ENCODE results near the gene SOX15.
"Not testable (repeated sequence)": the region's sequence is repeated elsewhere in the genome, so short reads cannot be mapped to it uniquely, and the experiment has no call there.

Gene SOX15

GRCh38 chr17:7589891-7590691 is at the start of gene SOX15:
SOX15 (minus strand) TSS chr17:7590094; CDS start chr17:7589676, 418 bp downstream.
- DNase-seq: no peak

GRCh38 chr17:7636163-7636562 is 46.3 kb upstream of the SOX15 start:
- no peak for DNase-seq

- peak in 1 of 2 donors; percentile 65 for DNase-seq
These were observed 44.5 kb upstream of the SOX15 start for GRCh38 chr17:7634384-7634783.

- no peak for DNase-seq
These were observed 43.2 kb upstream of the SOX15 start for GRCh38 chr17:7633093-7633492.

- DNase-seq: peak; percentile 42 to 75
These were observed 42.6 kb upstream of the SOX15 start for GRCh38 chr17:7632492-7632894.

GRCh38 chr17:7631398-7632380 is 41.8 kb upstream of the SOX15 start:
- DNase-seq: no peak

- DNase-seq: no peak
These were observed 40.2 kb upstream of the SOX15 start, which contains the start of gene SHBG for GRCh38 chr17:7629939-7630571. SHBG (plus strand) TSS chr17:7630135; CDS start chr17:7630173, 38 bp downstream.

GRCh38 chr17:7627250-7628121 is 37.6 kb upstream of the SOX15 start, which contains the start of gene SAT2:
SAT2 (minus strand) TSS chr17:7627821; CDS start chr17:7627635, 186 bp downstream.
- peak; percentile 89 to 90 for DNase-seq

- no peak for DNase-seq
These were observed 37.0 kb upstream of the SOX15 start for GRCh38 chr17:7626956-7627249.

- peak; percentile 74 to 75 for DNase-seq
These were observed 36.4 kb upstream of the SOX15 start for GRCh38 chr17:7626307-7626706.

- not testable (repeated sequence) for DNase-seq
These were observed 35.9 kb upstream of the SOX15 start for GRCh38 chr17:7625749-7626148.

GRCh38 chr17:7623661-7624060 is 33.8 kb upstream of the SOX15 start:
- no peak for DNase-seq

- DNase-seq: no peak
These were observed 30.9 kb upstream of the SOX15 start for GRCh38 chr17:7620835-7621234.

GRCh38 chr17:7618608-7619007 is 28.7 kb upstream of the SOX15 start:
- DNase-seq: no peak

GRCh38 chr17:7615265-7615747 is 25.4 kb upstream of the SOX15 start:
- DNase-seq: no peak

GRCh38 chr17:7614425-7615264 is 24.8 kb upstream of the SOX15 start, which contains the start of gene FXR2:
FXR2 (minus strand) TSS chr17:7614897; CDS start chr17:7614532, 365 bp downstream.
- DNase-seq: peak; percentile 99

GRCh38 chr17:7613769-7614424 is 24.0 kb upstream of the SOX15 start:
- no peak for DNase-seq

- no peak for DNase-seq
These were observed 22.4 kb upstream of the SOX15 start for GRCh38 chr17:7612294-7612640.

GRCh38 chr17:7611635-7612293 is 21.9 kb upstream of the SOX15 start:
- no peak for DNase-seq

- DNase-seq: no peak
These were observed 20.7 kb upstream of the SOX15 start for GRCh38 chr17:7610641-7611040.
